Nephron (organoid): ENCODE measurements around the gene TLE3.

ENCODE experiments used
- H3K27ac Mint-ChIP-seq, 3 experiments: 2 replicates each; pipeline ENCODE4 v1.8.0; 2020; ENCODE audit warnings: mixed read lengths in 3 of 3, mild to moderate bottlenecking in 2 of 3, moderate library complexity in 1 of 3
- H3K27me3 Mint-ChIP-seq: 2 replicates; pipeline ENCODE4 v1.8.0; 2021; ENCODE audit warnings: low read depth, mild to moderate bottlenecking, moderate library complexity, mixed read lengths
- H3K36me3 Mint-ChIP-seq: 2 replicates; pipeline ENCODE4 v1.8.0; 2020; ENCODE audit warnings: low read depth, mixed read lengths
- H3K4me1 Mint-ChIP-seq: 2 replicates; pipeline ENCODE4 v1.8.0; 2020; ENCODE audit warnings: mixed read lengths
- H3K4me3 Mint-ChIP-seq, 3 experiments: 2 replicates each; pipeline ENCODE4 v1.8.0; 2020; ENCODE audit warnings: mild to moderate bottlenecking in 3 of 3, mixed read lengths in 3 of 3, moderate library complexity in 2 of 3
- H3K9me3 Mint-ChIP-seq: 2 replicates; pipeline ENCODE4 v1.8.0; 2020; ENCODE audit warnings: mixed read lengths
- CTCF ChIP-seq, 3 experiments: fragments of 200-600 bp; sonication (generic); IDR thresholded peaks; one replicate each; pipeline ENCODE4 v1.5.0; 2021; ENCODE audit warnings: antibody characterized with exemption in 3 of 3; ENCODE audit not compliant: unreplicated experiment in 3 of 3

The TLE3 gene

GRCh38 chr15:70001859-70002258, 95.9 kb downstream of the TLE3 start:
- Mint-ChIP-seq H3K9me3 (peaks cover 16% of the 10 kb centered on the region), H3K4me1 (peaks cover 7% of the 10 kb centered on the region), H3K27ac (no peak overlapping the region), H3K36me3 (peaks cover 9% of the 10 kb centered on the region), H3K27me3 (peaks cover 67% of the 10 kb centered on the region), H3K4me3 (no peak overlapping the region)
- TF ChIP-seq CTCF (IDR thresholded peaks at IDR 0.05; ENCODE audit: unreplicated experiment in 3 of 3) = no peak

- no peak for TF ChIP-seq CTCF (IDR thresholded peaks at IDR 0.05; ENCODE audit: unreplicated experiment in 3 of 3)
- Mint-ChIP-seq H3K27ac (no peak overlapping the region), H3K4me3 (no peak overlapping the region), H3K36me3 (peaks cover 9% of the 10 kb centered on the region), H3K27me3 (peaks cover 72% of the 10 kb centered on the region), H3K9me3 (peaks cover 15% of the 10 kb centered on the region), H3K4me1 (peaks cover 12% of the 10 kb centered on the region)
Observed at GRCh38 chr15:69999392-70000085, 98.2 kb downstream of the TLE3 start.

DNA sequence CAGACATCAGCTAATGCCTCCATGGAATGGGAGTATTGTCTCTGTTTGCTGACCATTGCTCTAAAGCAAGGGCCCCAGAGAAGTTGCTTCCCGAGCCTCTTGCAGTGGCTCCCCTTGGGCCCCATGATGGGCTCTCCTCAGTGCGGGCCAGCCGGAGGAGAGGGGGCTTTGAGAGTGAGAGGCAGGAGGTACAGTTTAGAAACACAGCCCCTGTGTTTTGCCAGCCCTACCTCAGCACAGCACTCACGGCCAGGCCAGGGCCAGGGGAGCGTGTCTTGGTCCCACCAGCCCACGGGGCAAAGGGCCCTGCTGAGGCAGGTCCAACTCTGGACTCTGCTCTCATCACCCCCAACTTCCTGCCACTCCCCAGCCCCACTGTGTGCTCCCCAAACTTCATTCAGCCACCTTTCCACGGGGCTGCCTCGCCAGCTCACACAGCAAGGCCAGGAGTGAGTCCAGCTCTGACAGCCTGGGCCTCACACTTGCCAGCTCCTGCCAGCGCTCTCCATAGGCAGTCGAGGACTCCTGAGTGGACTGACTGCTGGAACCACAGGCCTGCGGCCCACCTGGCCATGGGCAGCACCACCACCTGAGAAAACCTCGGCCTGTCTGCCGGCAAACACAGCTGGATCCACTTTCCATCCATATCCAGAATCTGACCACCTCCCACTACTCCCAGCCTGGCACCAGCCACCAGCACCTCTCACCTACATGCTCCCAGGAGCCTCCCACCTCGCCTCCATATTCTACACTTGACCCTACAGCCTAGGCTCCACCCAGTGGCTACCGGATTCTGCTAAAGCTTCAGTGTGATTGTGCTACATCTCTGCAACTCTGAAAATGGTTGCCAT, 99.0 kb downstream of the TLE3 start:
- Mint-ChIP-seq H3K9me3 (peaks cover 12% of the 10 kb centered on the region), H3K27ac (no peak overlapping the region), H3K36me3 (peaks cover 6% of the 10 kb centered on the region), H3K4me3 (no peak overlapping the region), H3K27me3 (peaks cover 75% of the 10 kb centered on the region), H3K4me1 (peaks cover 12% of the 10 kb centered on the region)
- no peak for TF ChIP-seq CTCF (IDR thresholded peaks at IDR 0.05; ENCODE audit: unreplicated experiment in 3 of 3)

- no peak for TF ChIP-seq CTCF (IDR thresholded peaks at IDR 0.05; ENCODE audit: unreplicated experiment in 3 of 3)
- Mint-ChIP-seq H3K27ac (no peak overlapping the region), H3K4me3 (no peak overlapping the region), H3K36me3 (peaks cover under 1% of the 10 kb centered on the region), H3K9me3 (peaks cover 9% of the 10 kb centered on the region), H3K27me3 (peaks cover 76% of the 10 kb centered on the region), H3K4me1 (peaks cover 12% of the 10 kb centered on the region)
Observed at GRCh38 chr15:69997813-69998212, 99.9 kb downstream of the TLE3 start.
